A673 (cell line): ENCODE data around the gene CPSF7.
"Not testable (repeated sequence)": the region's sequence is repeated elsewhere in the genome, so short reads cannot be mapped to it uniquely, and the experiment has no call there.

Experiments
- EZH2 ChIP-seq: fragments of 200-600 bp; sonication (generic); IDR thresholded peaks from 2 replicates; pipeline ENCODE4 v1.6.1; 2017; ENCODE audit warnings: borderline replicate concordance, low read depth, mild to moderate bottlenecking, mixed read lengths, antibody characterized with exemption, low read length; ENCODE audit not compliant: poor library complexity, severe bottlenecking
- TF ChIP-seq, protein P1 (sequence below): fragments of 300-800, 200-600 bp; sonication (generic); conservative IDR thresholded peaks from 2 replicates; pipeline ENCODE4 v1.5.1; 2017; ENCODE audit warnings: low read depth, mild to moderate bottlenecking, antibody characterized with exemption, low read length, moderate library complexity, mixed read lengths

DNA sequence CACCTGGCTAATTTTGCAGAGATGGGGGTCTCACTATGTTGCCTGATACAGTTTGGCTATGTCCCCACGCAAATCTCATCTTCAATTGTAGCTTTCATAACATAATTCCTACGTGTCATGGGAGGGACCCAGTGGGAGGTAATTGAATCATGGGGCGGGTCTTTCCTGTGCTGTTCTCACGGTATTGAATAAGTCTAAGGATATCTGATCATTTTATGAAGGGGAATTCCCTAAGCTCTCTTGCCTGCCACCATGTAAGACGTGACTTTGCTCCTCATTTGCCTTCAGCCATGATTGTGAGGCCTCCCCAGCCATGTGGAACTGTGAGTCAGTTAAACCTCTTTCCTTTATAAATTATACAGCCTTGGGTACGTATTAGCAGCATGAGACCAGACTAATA is 37.8 kb upstream of the CPSF7 start:
- TF ChIP-seq, protein P1, sequence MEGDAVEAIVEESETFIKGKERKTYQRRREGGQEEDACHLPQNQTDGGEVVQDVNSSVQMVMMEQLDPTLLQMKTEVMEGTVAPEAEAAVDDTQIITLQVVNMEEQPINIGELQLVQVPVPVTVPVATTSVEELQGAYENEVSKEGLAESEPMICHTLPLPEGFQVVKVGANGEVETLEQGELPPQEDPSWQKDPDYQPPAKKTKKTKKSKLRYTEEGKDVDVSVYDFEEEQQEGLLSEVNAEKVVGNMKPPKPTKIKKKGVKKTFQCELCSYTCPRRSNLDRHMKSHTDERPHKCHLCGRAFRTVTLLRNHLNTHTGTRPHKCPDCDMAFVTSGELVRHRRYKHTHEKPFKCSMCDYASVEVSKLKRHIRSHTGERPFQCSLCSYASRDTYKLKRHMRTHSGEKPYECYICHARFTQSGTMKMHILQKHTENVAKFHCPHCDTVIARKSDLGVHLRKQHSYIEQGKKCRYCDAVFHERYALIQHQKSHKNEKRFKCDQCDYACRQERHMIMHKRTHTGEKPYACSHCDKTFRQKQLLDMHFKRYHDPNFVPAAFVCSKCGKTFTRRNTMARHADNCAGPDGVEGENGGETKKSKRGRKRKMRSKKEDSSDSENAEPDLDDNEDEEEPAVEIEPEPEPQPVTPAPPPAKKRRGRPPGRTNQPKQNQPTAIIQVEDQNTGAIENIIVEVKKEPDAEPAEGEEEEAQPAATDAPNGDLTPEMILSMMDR: not testable (repeated sequence)
- not testable (repeated sequence) for TF ChIP-seq EZH2
